Measurements from ENCODE around the gene WNT9B.

The WNT9B gene, protein sequence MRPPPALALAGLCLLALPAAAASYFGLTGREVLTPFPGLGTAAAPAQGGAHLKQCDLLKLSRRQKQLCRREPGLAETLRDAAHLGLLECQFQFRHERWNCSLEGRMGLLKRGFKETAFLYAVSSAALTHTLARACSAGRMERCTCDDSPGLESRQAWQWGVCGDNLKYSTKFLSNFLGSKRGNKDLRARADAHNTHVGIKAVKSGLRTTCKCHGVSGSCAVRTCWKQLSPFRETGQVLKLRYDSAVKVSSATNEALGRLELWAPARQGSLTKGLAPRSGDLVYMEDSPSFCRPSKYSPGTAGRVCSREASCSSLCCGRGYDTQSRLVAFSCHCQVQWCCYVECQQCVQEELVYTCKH

DNA sequence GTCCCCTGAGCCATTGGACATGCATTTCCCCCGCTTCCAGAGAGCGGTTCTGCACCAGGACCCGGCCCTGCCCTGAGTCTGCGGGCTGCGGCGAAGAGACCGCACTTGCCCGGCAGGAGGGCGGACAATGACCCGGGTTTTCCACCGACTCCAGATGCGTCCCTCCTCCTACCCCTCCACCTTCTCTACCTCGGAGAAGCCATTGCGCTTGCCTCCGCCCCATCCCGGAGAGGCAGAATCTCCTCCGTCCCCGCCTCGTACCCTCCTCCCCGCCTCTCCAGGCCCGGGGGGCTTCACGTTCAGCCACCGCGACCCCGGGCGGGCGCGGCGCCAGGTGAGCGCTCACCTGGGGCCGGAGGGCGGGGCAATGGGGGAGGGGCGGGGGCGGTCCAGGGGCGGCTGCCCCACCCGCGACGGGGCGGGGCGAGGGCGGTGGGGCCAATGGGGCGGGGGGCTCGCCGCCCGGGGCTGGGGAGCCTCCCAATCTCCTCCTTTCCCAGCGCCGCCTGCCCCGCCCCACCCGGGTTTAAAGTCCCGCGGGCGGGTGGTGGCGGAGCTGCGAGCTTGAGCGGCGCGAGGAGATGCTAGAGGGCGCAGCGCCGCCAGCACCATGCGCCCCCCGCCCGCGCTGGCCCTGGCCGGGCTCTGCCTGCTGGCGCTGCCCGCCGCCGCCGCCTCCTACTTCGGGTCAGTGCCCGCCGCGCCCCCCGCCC is at the start of gene WNT9B:
TSS of gene WNT9B (plus strand) at position 555 of the 713 bp plus-strand sequence. CDS start at position 611, 56 bp downstream.
- no peak for DNase-seq (ENCODE audit: low read depth)

DNA sequence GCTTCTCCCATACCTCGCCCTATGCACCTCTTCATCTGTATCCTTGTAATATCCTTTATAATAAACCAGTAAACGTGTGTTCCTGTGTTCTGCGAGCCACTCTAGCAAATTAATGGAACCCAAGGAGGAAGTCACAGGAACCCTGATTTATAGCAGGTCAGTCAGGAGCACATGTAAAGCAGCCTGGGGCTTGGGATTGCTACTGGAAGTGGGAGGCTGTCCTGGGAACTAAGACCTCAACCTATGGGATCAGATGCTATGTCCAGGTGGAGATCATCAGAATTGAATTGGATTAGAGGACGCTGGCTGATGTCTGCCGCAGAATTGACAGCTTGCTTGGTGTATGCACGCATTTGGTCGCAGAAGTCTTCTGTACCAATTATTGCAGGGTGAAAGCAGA is 48.6 kb upstream of the WNT9B start:
- no peak for DNase-seq (ENCODE audit: low read depth)

DNA sequence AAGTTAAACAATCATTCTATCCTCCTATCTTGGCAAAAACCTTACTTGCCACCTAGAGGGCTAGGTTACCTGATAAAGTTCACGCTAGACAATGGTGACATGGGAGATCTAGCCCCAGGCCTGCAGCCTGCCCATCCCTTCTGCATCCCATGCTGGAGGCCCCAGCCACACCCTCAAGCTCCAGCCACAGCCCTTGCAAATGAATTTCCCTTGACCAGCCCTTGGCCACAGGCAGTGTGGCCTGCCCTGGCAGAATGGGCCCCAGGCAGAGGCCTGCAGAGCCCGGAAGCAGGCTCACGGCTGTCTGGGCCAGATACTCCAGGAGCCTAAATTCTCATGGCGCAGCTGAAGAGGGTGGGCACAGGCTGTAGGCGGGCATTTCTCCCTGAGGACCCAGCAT is 47.8 kb upstream of the WNT9B start:
- DNase-seq (ENCODE audit: low read depth): no peak

DNA sequence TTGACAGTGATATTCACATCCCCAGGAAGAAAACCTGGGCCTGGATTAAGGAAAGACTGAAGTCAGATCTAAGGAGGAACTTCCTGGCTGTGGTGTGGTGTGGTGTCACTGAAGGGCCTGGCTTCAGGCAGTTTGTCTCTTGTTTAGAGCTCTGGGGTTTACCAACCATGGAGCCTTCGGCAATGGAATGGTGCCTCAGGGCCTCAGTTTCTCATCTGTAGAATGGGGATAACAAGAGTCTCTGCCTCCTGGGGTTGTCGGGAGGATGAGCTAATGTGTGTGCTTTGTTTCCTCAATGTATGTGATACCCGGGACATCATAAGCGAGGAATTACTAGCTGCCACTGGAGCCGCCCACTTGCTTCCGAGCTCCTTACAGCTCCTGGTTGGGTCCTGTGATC is 45.6 kb upstream of the WNT9B start:
- DNase-seq (ENCODE audit: low read depth): no peak

DNA sequence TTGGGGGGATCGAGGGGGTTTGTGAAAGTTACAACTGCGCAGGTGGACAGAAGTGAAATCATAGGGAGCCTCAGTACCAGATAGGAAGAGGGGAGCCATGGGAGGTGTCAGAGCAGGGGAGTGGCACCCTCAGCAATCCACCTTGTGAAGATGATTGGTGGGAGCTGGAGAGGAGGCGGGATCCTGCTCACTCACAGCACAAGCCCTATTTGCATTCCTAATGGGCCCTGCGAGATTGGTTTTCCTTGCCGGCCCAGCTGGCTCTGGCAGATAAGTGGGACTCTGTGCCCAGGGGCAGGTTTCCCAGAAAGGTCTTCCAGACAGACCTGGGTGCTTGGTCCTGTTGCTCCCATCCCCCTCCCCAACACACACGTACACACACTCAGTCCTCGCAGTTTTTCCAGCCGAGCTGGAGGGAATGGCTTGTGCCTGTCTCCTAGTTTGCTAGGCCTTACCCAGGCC is 42.2 kb upstream of the WNT9B start:
- DNase-seq (ENCODE audit: low read depth): no peak

DNA sequence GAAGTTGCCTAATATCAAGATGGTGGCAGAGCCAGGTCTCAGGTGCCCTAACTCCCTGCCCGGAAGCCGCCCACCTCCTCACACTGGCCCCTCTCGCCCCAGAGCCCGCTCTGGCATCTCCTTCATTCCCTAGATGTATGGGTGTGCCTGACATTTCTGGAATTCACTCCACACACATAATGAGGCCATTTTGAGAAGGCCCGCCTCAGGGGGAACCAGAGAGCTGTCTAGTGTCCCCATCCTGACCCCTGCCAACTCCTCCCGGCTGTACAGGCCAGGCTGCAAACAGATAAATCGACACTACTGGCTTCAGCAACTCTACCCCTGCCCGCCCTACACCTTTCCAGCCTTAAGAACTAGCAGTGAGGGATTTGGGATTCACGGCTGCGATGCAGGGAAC is 40.5 kb upstream of the WNT9B start:
- no peak for DNase-seq (ENCODE audit: low read depth)

DNA sequence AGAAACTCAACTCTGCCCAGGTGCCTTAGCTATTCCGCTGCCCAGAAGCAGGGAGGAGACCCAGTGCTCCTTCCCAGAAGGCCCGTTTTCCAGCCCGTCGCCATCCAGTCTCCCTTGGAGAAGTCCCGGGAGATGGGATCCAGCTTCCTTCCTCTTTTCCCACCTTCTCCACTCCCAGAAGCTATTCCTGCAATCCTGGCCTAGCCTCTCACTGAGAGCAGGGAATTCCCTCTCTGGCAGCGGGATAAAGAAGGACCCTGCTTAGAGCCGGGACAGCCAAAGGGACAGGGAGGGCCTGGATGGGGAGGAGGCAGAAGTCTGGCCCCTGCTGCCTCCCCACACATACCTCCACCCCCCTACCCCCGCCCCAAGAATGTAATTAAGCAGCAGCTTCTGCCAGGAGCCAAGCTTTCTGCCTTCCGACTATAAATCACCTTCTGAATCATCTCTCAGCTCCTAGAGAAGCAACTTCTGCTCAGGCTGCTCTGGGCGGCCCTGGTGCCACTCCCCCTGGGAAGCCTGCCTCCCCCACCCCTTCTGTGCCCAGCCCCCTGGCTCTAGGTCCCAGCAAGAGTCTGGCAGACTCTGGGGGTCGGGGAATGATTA is 39.3 kb upstream of the WNT9B start:
- peak; percentile 64 for DNase-seq (ENCODE audit: low read depth)

DNA sequence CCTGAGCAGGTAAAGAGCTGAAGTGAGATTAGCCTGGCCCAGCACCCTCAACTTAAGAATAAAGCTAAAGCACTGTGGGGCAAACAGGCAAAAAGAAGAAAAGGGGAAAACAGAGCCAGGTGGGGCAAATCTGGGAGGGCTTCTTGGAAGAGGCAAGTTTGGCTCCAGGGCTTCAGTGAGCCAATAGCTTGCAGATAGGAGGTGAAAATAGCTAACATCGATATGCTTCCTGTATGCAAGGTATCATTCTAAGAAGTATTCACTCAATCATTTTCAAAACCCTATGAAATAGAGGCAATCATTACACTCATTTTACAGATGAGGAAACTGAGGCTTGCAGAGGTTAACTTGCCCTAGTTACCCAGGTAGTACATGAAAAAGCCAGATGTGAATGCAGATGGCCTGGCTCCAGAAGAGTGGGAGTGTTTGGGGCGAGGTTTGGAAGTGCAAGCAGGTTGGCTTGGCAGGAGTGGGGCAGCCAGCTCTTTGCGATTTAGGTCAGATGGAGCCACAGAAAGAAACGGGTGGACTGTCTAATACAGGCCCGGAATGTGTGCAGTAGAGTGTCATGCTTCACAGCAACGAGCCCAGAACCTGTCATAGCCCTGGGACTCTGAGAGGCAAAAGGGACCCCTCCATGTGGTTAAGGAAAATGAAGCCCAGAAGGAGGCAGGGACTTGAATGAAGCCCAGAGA is 38.6 kb upstream of the WNT9B start:
- no peak for DNase-seq (ENCODE audit: low read depth)

DNA sequence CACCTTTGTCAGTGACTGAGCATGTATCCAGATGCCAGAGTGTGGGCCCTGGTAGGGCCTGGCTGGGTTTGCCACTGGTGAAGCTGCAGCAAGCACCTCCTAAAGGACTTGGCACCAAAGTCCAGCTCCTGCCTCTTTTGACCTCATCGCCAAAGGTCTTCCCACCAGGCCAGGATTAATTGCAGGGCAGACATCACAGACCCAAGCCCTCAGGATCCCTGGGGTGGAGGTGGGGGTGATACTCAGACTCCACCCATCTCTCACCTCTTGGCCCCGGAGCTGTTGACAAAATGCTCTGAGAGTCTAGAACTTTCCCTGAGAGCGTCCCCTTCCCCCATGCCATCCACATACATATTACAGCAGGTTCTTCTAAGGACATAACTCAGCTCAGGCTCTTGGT is 37.5 kb upstream of the WNT9B start:
- no peak for DNase-seq (ENCODE audit: low read depth)

DNA sequence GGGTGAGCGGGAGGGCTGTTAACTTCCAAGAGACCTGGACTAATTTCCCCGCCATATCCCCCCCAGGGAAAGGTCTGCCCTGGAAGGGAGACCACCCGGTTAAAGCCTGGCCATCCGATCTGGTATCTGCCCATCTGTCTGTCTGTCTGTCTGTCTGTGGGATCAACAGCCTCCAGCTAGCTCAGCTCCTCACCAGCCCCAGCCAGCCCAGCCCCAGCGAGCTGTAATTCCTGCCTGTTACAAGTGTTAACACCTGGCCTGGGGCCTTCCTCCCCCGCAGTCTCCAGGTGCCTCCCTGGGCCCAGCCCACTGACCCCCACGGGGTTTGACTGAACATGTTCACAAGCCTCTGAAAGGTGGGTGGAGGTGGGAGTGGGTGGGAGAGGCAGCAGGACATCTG is 36.9 kb upstream of the WNT9B start:
- no peak for DNase-seq (ENCODE audit: low read depth)

DNA sequence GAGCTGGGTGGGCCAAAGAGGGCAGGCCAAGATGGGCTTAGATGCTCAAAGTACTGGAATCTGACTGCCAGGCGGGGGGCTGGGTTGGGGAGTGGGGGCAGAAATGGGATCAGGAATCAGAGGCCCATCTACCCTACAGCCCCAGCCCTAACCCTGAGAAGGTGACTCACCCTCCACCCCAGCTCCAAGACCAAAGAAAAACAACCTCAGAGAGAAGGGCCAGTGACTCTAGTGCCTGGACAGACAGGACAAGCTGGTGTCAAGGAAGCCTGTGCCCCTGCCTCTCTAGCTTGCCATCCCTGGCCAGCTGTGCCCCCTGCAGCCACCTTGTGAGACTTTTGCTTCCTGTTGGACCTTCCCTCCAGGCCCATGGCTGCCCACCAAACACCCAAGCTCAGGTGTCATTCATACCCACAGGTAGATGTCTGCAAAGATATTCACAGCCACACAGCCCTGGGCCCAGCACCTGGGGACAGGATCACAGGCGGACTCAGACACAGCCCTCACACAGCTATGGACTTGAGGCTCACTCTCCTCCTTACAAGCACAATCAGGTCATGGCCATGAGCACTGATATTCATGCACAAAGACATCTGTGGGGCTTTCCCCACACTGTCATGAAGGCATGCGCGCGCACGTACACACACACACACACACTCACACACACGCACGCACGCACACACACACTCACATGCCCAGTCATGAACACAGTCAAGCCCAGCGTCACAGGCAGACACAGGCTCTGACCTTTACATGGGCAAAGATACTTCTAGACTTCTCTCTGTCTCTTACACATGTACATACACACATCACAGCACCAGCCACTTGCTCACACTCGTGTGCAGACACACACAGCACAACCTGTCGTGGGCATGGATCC is 35.7 kb upstream of the WNT9B start:
- no peak for DNase-seq (ENCODE audit: low read depth)

DNA sequence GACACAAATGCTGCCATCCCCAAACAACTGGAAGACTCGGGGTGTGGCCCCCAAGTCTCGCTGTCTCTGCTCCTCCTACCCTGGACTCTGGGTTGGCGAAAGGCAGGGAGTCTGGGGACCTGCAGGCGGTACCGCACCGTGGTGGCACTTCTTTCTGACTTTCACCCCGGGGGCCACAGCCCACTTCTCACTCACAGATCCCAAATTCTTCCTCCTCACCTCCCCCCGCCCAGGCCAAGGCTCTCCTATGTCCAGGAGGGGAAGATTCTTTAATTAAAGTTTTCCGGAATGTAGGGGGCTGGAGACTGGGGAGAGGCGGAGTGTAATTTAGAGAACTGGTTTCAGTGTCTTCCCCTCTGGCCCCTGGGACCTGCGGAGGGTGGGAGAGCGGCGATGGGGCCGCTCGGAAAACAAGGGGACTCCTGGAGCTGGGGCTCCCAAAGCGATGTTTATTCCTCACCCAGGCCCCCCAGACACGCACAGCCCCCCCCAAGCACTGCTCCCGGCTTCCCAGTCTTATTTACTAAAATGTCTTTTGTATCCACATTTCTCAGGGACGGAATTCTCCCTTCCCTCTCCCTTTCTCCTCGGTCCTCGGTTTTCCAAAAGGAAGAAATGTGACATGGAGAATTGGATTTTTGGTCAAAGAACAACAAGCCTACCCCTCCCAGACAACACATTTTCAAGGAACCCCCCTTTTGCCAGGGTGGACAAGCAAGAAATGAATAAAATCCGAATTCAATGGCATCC is 34.1 kb upstream of the WNT9B start:
- DNase-seq (ENCODE audit: low read depth): no peak

DNA sequence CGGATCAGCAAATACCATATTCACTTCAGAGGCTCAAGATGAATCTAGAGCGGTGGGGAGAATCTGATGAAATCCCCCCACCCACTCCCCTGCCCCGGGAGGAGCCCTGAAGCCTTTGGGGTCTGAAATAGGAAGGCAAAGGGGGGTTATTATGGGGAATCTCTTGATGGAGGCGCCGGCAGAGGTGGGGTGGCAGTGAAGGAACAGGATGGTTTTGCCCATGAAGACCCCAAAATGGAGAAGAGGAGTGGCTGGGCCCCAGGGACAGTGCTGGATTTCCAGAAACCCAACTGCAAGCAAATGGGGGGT is 33.5 kb upstream of the WNT9B start:
- no peak for DNase-seq (ENCODE audit: low read depth)

DNA sequence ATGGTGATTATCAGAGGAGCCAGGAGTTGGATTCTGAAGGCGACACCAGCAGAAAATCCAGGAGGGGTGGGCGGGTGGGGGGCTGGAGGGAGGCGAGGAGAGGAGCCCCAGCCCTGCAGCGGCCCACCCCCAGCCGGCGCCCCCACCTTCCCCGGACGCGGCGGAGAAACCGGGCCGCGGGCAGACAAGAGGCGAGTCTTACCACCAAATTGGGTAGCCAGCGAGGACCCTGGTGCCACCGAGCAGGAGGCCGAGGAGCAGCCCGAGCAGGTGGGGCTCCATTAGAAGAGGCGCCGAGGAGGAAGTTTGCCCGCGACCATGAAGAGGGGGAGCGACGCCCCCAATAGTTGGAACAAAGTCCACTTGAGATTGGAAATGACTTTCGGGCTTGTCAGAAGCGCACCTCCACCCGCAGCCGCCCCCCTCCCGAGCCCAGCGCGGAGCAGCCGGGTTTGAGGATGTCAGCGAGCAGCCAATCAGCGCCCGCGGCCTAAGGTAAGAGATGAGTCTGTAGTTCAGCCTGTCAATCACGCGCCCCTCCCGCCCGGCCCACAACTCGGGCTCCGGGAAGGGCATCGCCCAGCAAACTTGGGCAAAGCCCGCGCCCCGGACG is 33.0 kb upstream of the WNT9B start, which contains the start of gene WNT3:
TSS of gene WNT3 (minus strand) at position 377 of the 613 bp plus-strand sequence. CDS start at position 282, 95 bp downstream.
- DNase-seq (ENCODE audit: low read depth): no peak

DNA sequence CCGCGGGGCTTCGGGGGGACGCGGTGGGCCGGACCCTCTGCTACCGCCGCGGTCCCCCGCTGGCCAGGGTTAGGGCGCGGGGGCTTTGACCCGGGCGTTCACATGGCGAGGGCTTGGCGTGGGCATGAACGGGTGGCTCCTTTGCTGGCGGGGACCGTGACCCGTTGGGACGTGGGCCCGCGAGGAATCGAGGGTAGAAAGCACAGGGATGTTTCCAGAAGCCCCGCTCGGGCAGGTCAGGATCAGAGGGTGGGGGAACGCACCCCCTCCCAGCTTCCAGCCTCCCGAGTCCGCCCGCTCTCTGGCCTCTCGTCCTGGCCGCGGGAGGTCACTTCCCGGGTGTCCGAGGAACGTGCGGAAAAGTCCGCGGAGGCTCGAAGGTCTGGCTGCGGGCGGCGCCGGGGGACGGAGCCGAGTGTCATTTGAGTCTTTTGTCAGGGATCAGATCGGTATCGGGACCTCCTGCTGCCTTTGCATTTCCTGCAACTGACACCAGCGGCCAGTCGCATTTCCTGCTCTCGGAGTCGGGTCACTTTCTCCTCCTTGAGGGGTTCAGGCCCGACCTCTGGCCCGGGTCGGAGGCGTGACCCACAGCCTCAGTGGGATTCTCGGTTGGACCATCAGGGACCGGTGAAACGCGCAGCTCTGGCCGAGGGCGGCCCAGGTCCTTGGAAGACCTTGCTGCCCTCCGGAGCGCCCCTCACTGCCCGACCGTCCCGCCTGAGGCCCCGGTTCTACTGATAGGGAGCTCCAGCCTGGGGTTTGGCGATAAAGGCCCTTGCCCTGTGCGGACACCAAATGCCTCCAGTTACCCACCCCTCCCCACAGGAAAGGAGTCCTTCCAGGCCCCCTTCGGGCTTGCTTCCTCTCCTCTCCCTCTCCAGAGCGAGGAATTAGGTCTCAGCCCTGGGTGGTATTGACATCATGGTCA is 32.2 kb upstream of the WNT9B start:
- no peak for DNase-seq (ENCODE audit: low read depth)

DNA sequence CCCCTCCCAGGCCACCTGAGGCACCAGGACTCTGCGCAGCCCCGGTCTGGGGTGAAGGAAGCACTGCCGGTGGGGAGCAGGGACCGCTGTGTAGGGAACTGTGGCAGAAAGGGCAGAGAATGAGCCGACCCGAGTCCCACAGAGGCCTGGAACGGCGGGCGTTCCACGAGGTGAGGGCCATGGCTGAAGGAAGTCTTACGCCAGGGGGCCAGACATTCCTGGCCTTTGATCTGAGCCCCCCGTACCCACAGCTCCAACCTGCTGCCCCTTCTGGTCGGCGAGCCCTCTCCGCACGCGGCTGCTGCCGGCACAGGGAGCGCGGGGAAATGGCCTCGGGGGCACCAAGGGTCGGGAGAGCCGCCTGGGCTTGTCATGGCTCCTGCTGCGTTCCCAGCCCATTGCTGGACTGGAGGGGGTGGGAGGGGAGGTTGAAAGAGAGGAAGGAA is 31.5 kb upstream of the WNT9B start:
- no peak for DNase-seq (ENCODE audit: low read depth)

DNA sequence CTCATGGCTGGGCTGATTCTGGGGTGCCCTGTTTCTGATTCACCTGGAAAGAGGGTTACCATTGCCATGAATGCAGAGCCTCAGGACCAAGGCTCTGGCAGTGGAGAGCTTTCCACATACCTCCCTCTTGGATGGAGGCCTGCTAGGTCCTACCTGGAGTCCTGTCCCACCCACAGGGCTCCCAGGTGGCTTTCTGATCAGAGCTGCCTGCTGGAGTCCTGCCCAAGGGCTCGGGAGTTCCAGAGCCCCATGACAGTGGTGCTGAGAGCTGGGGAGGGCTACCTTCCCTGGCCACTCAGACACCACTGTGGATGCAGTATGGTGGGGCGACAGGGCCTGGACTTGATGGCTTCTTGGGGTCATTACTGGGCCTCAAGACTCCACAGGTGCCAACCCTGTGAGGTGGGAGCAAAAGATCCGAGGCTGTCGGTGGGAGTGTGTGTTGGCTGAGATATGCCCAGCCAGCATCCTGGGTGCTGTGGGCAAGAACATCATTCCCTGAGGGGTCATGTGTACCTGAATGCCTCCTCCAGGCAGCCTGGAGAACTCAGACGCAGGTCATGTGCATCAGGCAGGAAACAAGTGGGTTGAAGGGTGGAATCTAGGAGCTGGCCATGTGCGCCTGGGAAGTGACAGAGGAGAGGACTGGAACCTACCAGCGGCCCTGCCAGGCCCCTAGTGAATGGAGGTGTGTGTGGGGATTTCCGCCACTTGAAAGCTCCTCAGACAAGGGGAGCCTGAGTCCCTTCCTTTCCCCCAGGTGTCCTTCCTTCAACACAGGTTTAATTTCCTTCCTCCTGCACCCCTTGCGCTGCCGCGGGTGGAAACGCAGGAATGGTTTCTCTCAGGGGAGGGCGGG is 30.6 kb upstream of the WNT9B start:
- DNase-seq (ENCODE audit: low read depth): no peak

All from GM04503 (cell line).